ENCODE data around the gene NDEL1.

The NDEL1 gene

DNA sequence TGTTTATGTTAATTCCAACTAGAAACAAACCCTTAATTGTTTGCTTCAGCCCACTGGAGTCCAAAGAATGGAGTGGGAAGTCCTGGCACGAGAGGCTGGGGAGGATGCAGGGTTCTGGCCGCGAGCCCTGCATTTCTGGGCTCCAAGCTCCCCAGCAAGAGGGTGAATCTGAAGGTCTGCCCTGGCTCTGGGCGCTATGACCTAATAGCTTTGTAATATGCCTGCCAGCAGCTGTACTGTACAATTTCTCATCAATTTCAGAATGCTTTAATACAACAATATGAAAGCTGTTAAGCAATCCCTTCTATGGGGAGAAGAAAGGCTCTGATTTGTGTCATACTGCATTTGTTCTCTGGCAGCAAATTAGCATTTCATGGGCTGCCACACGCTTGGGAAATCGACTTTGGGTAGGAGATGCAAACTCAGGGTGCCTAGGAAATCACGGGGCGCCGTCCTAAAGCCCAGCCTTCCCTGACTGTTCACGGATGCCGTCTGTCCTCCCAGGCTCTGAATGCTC, 43.8 kb downstream of the NDEL1 start:
- DNase-seq (ENCODE audit: low read depth), result no peak

DNA sequence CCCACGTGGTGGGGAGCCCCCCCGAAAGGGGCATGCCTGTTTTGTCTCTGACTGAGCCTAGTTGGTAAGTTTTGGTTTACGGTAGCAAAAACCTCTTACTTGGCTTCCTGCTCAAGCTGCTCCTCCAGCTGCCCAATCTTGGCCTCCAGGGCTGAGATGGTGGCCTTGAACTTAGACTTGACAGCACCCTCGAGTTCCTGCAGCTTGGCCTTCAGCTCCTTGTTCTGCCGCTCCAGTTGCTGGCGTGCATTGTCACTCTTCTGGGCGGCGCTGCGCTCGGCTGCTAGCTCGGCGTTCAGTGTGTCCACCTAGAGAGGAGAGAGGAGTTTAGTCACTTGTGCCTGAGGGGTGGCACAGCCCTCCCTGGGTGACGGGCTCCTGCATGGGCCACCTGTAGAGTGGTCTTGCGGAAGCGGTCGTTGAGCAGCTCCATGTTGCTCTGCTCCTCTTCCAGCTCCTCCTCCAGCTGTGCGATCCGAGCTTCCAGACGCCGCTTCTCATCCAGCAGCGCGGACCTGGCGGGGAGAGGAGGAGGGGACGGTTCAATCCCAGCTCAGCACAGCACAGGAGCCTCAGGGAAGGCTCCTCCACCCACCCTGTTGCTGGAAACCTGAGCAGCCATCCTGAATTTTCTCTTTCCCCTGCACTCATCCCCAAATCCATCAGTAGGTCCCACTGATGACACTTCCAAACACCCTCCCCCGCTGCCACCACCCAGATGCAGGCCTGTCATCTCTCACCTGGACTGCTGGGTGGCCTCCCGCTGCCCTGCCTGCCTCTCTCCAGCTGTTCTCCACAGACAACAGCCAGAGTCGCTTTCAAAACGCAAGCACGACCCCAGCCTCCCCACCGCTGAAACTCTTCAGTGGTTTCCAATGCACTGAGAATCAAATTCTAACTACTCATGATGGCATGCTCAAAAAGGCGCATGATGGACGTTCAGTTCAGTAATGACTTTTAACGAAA, 44.6 kb downstream of the NDEL1 start:
- no peak for DNase-seq (ENCODE audit: low read depth)

DNA sequence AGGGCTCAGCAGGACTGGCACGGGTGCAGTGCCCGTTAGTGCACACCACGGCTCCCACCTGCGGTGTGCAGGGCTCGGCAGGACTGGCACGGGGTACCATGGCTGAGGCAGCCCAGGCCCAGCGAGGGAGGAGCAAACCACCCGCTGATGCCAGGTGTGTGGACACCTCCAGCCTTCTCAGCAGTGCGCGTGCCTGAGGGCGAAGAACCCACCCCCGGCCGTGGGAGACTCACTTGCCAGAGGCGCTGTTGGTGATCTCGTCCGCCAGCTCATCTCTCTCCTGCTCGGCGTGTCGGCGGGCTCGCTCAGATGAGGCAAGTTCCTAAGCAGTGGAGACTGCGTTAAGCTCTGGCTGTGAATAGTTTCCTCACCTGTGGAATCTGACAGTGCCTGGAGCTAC, 45.4 kb downstream of the NDEL1 start:
- no peak for DNase-seq (ENCODE audit: low read depth)

DNA sequence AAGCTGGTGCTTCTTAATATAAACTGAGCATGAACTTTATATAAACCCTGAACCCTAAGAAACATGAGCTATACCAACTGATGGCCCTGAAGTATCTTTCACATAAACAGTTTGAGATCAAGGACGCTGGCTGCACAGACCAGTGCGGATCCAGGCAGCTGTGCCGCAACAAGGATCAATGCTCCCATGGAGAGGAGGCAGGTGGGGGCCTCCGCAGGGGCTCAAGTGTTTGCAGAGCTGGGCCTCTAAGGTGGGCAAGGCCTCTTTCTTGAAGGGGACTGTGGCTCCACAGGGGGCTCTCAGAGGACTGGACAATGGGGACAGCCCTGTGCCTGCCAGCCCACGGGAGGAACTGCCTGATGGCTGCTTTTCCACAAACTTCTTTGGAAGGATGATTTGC, 46.0 kb downstream of the NDEL1 start:
- DNase-seq (ENCODE audit: low read depth), result no peak

DNA sequence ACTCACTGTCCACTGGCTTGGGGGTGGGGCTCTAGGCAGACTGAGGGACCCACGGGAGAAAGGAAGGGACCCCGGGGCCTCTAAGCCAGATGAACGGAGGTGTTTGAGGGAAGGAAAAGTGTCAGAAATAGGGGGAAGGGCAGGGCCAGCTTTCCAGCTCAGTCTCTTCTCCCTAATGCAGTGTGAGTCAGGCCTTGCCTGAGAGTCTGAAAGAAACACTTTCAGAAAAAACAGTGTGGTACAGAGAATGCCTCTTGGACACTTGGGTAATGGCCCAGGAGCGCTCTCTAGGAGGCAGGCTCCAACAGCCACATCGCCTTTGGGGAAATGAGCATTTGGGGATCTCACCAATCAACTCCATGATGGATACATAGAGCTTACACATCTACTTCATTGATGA, 46.9 kb downstream of the NDEL1 start:
- no peak for DNase-seq (ENCODE audit: low read depth)

DNA sequence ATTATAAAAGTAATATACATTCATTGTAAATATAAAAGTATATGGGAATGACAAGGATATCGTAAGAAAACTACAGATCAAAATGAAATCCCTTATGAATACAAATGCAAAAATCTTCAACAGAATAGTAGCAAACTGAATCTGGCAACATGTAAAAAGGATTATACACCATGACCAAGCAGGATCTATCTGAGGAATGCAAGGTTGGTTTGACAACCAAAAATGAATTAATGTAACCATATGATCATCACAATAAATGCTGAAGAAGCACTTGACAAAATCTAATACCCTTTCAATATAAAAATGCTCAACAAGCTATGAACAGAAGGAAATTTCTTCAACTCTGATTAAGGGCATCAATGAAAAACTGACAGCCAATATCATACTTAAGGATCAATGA, 48.8 kb downstream of the NDEL1 start:
- DNase-seq (ENCODE audit: low read depth), result no peak

DNA sequence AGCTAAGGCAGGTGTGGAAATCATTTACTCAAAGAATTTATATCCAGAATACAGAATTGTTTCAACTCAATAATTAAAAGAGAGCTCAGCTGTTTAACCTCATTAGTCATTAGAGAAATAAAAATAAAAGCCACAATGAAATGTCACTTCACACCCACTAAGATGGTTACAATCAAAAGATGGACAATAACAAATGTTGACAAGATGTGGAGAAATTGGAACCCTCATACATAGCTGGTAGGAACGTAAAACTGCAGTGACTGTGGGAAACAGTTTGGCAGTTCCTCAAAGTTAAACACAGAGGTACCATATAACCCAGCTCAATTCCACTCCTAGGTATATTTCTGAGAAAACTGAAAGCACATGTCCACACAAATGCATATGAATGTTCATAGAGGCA, 49.8 kb downstream of the NDEL1 start:
- DNase-seq (ENCODE audit: low read depth), result no peak

DNA sequence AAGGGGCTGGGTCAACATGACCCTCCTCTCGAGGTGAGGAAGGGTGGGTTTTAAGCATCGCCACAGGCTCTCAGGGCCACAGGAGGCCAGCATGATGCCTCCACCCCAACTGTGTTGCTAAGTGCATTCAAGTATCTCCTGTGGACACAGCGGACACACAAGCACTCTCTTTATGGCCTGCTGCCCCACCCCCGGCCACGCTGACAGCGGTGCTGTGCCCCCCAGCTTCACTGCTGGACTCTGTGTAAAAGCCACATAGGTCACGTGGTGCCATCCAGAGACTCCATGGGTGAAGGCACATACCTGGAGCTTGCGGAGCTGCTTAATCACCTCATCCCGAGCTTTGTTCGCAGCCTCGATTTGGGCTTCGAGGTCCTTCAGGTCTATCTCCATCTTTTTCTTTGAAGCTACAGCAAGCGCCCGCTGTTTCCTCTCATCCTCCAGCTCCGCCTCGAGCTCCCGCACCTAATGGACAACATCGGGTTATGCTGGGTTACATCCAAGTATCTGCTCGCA, 51.5 kb downstream of the NDEL1 start:
- no peak for DNase-seq (ENCODE audit: low read depth)

DNA sequence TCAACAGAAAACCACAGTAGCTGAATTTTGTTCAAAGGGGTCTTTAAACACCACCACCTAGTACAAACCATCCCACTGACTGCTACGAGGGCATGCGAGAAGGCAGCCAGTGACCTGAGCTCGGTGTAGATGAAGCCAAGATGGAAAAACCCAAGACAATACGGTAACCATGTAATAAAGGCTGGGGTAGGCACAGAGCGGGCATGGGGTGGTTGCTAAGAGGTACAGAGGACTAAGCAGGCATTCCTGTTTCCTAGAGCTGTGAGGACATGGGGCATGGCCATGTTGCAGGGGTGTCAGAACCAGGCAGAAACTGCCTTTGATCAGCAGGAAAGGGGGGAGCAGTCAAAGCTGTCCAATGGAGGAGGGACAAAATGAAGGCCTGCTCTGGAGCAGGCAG, 52.1 kb downstream of the NDEL1 start:
- DNase-seq (ENCODE audit: low read depth), result no peak

DNA sequence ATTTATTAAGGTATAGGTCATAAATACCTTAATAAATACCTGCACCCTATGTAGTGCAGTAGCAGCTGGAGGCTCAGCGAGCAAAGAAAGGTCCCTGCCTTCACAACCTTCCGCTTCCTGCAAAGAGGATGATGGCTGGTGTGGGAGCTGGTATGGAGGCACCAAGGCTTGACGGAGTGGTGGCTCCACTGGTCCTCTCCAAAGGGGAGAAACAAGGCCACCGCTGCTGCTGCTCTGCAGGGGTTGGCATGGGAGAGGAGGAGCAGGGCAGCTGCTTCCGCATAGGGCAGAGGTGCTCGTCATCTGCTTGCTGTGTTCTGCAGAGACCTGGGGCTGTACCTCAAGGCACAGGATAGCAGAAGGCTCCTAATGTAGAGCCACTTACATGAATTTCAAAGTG, 52.8 kb downstream of the NDEL1 start:
- no peak for DNase-seq (ENCODE audit: low read depth)

DNA sequence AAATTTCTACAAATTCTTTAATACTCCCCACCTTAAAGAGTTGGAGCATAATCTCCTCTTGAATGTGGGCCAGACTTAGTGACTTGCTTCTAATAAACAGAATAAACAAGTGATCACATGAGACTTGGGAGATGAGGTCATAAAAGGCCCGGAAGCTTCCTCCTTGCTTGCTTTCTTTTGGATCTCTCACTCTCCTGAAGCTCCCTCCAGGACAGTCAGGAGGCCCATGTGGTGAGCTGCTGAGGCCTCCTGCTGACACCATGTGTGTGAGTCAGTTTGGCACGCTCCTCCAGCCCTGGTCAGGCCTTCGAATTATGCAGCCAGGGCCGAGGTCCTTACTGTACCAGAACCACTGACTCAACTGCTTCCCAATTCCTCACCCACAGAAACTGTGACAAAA, 53.2 kb downstream of the NDEL1 start:
- peak; percentile 39 for DNase-seq (ENCODE audit: low read depth)

DNA sequence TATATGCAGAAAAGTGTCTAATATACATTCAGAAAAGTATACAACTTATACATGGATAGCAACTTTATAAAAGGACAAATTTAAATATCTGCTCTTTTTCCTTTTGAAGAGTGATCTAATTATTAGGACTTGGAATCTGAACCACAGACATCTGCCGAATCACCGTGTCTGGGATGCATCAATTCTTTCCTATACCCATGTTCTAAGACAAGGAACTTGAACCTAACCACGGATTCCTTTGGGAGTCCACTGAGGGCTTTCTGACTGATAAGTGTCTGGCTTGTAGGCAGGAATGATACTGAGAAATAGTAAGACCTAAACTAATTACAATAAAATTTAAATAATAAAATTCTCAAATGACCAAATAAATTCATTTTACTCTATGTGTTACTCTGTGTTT, 54.2 kb downstream of the NDEL1 start:
- DNase-seq (ENCODE audit: low read depth), result no peak

DNA sequence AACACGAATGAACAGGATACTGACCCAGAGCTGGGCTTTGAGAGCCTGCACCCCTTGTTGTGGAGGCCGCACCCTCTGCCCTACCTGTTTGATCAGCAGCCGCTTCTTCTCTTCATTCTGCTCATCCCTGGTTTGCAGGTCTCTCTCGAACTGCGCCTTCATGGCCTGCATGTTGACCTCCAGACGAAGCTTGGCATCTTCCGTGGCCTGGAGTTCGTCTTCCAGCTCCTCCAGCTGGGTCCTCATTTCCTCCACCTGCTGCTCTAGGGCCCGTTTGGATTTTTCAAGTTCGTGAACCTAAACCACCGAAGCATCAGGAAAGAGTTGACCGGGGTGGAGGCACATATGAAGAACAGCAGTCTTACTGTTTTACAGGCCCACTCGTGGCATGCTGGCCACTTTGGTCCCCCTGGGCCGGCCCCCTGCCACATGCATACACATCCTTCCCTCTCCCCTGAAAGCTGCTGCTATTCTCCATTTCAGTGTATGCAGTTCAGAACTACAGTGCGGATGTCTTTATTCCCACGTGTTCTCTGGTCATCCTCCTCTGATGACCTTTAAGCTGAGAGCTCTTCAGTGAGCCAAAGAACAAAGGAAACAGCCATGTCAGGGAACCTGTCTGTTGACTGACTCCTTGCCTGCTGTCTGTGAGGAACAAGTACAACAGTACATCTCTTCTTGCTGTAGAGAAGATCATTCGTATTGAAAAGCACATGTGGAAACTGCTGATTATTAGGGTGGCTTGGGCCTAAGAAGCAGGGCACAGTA, 54.8 kb downstream of the NDEL1 start:
- no peak for DNase-seq (ENCODE audit: low read depth)

DNA sequence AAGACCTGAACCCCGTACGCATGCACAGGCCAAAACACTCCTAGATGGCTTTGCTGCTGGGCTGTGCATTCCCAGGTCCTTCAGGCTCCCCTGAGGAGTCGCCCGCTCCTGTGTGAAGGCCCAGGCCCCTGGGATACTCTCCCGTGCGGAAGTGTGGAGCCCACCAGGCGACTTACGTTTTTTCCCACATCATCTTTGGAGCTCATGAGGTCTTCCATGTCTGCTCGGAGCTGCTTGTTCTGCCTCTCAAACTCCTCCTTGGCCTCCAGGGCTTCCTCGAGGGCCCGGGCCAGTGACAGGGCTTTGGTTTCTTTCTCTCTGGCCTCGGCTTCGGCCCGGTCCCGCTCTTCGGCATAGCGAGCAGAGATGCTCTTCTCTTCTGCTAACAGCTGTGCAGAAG, 56.4 kb downstream of the NDEL1 start:
- DNase-seq (ENCODE audit: low read depth), result no peak

DNA sequence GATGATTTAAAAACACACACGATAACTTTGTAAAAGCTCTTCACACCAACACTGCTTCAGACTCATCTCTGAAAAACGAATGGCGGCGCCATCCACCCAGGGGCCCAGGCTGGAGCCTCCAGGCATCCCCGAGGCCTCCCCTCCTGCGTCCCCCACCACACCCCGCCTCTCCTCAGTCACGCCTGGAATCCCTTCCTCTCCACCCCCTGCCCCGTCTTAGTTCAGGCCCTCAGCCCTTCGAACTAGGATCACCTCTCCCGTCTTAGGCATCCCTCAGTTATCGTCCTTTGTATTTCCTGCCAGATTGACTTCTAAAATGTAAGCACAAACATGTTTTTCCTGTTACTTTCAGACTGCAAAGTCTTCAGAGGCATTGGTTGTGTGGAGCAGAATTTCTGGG, 58.3 kb downstream of the NDEL1 start:
- no peak for DNase-seq (ENCODE audit: low read depth)

DNA sequence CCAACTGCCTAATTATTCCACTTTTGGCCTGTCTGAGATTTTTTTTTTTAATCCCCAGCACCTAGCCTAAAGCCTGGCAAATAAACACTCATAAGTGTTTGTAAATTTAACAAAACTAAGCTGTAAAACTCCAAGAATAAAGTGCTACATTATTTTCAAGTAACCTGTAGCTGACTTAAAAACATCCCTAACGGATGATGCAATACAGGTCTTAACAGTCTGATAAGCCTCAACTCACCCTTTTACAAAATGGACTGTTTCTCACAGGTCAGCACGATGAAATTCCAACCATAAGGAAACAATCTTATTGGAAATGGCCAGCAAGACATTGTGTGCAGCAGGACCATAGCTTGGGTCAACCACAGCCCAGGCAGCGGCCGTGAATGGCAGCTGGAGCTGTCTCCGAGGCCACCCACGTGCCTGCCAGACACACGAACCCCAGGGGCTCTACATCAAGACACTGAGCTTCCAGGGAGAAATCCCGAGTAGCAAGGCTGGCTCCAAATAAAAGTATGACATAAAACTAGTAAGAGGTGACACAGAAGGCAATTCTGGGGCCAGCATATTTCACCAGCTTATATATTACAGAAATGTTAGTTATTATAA, 58.9 kb downstream of the NDEL1 start:
- DNase-seq (ENCODE audit: low read depth), result no peak

DNA sequence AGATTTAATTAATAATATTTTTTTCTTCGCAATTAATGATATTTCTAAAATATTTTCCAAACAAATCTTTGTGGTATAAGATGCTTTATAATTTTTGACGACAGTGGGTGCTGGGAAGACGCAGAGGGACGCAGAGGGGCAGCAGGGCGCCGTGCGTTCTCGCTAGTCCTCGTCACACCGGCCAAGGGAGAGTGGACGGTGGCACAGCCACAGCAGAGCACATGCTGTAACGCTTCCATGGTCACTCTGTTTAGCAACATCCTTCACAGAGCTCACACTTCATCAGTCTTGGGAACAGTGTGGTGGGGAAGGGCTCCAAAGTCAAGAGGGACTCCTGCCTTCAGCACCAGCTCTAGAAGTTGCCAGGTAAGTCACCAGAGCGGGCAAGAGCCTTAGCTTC, 60.4 kb downstream of the NDEL1 start:
- DNase-seq (ENCODE audit: low read depth), result no peak

DNA sequence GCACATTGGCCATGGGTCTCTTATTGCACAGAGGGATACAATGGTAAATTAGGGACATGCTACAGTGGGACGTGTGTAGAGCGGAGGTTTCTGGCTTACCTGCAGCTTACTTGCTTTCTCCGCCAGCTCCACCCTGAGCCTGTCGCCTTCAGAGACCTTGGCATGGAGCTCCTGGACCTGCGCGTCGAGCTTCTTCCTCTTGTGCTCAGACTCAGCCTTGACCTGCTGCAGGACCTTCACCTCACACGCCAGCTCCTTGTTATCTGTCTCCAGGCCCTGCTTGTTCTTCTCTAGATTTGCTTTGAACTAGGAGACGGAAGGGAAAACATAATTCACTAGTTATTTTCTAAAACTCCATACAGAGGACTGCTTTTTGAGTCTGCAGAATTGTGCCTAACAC, 63.5 kb downstream of the NDEL1 start:
- DNase-seq (ENCODE audit: low read depth), result no peak

DNA sequence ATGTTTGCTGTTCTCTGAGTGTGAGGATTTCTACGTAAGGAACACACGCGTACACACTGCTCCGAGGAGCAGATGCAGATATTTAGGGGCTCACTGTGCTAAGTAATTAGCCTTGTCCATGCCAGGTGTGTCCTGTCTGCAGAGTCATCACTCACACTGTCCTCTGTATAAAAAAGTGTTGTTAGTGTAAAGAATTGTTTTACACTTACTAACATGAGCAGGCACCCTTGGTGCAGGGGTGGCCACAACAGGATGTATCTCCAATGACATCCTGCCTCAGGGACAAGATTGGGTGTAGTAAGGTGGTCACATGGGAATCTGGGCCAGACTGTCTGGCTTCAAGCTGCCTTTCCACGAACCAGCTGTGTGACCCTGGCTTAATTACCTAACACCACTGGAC, 63.9 kb downstream of the NDEL1 start:
- DNase-seq (ENCODE audit: low read depth), result no peak

DNA sequence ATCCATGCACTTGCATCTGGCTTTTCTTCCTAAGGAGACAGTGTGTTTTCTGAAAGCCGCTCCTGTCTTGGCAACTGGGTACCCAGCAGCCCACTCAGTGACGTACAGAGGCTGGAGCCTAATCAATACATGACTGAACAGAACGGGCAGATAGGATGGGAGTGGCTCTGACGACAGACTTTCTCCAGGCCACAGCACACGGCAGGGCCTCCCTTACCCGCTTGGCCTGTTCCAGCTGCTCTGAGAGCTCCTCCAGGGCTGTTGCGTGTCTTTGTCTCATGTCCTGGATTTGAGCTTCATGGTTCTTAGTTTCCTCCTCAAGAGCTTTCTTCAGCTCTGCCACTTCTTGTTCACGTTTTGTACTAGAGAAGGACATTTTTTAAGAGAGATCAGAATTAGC, 64.9 kb downstream of the NDEL1 start:
- DNase-seq (ENCODE audit: low read depth), result no peak

DNA sequence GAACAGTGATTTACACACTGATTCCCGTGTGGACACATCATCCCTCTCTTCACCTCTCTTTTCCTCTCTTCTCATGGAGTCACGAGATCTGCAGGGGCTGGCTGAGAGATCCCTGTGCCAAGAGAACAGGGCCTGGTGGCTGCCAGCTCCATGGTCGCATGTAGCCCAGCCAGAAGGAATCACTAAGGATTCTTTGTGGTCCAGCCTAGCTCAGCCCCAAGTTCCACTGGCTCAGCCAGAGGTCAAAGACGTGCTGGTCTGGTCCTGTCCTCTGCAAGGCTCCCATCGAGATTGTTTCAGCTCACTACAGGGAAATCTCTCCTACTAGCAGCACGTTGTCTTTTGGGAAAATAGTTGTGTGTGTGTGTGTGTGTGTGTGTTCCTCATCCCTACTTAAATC, 66.4 kb downstream of the NDEL1 start:
- no peak for DNase-seq (ENCODE audit: low read depth)

DNA sequence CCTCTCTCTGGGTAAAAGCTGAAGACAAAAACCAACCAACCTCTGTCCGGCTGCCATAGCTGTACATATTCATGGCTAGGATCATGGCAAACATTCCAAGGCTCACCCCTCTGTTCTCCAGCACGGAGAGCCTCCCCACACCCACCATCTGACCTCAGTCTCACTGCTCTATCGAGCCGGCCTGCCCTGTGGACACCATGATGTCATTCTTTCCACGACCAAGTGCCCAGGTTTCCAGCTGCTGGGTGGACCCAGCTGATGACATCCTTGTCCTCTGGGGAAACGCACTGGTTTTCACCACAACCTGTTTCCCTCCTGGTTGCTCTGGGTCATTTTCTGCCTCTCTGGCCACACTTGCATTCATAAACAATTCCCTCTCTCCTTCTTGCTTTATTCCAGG, 67.7 kb downstream of the NDEL1 start:
- no peak for DNase-seq (ENCODE audit: low read depth)

DNA sequence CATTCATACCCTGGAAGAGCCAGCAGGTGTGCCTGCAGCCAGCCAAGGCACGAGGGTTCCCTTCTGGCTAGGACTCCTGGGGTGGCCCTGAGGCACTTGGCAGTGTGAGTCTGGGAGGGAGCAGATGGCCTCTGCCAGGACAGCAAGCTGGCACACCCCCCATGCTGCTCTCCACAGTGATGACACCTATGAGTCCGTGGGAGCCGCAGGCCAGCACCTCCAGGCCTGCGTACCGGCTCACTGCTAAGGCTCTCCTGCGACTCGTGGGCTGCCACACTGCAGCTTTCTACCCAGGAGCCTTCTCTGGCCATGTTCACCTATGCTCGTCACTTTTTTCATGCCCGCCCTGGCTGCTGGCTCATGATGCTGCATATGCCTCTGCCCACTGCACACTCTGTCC, 68.1 kb downstream of the NDEL1 start:
- no peak for DNase-seq (ENCODE audit: low read depth)

Measured in HS-27A (cell line).